PC-9 (cell line): Measurements from ENCODE around the gene SUSD1.

Experiments
- EZH2 ChIP-seq: fragments of 200-600 bp; sonication (generic); IDR thresholded peaks from 2 replicates; pipeline ENCODE4 v1.8.0; 2017; ENCODE audit warnings: antibody characterized with exemption, low read depth
- TF ChIP-seq, protein P1 (sequence below): fragments of 200-600 bp; sonication (generic); conservative IDR thresholded peaks from 2 replicates; pipeline ENCODE4 v1.6.1; 2017; ENCODE audit warnings: mixed run types, antibody characterized with exemption, mild to moderate bottlenecking, moderate library complexity

DNA sequence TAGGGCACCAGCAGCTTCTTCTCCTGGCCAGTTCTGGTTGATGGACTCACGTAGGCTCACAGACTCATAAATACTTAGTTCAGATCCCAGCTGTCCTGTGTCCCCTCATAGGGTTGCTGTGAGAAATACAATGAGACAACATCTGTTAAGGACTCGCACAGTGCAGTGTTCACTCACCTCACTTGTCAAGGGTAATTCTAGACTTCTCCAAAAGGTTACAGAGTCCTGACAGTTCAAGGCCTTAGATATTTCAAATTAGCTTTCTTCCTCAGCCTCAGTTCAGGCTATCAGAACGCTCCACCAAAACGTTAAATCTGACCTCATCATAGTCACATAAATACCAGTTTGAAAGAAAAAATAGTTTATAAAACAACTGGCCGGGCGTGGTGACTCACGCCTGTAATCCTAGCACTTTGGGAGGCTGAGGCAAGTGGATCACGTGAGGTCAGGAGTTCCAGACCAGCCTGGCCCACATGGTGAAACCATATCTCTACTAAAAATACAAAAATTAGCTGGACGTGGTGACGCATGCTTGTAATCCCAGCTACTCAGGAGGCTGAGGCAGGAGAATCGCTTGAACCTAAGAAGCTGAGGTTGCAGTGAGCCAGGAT, 172.1 kb downstream of the SUSD1 start:
- TF ChIP-seq, protein P1, sequence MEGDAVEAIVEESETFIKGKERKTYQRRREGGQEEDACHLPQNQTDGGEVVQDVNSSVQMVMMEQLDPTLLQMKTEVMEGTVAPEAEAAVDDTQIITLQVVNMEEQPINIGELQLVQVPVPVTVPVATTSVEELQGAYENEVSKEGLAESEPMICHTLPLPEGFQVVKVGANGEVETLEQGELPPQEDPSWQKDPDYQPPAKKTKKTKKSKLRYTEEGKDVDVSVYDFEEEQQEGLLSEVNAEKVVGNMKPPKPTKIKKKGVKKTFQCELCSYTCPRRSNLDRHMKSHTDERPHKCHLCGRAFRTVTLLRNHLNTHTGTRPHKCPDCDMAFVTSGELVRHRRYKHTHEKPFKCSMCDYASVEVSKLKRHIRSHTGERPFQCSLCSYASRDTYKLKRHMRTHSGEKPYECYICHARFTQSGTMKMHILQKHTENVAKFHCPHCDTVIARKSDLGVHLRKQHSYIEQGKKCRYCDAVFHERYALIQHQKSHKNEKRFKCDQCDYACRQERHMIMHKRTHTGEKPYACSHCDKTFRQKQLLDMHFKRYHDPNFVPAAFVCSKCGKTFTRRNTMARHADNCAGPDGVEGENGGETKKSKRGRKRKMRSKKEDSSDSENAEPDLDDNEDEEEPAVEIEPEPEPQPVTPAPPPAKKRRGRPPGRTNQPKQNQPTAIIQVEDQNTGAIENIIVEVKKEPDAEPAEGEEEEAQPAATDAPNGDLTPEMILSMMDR, result no peak
- TF ChIP-seq EZH2, result no peak
